ENCODE data around the gene PLA2G12A. TPM values are rescaled to one million over a fixed set of nuclear protein-coding genes. Genes with fewer than 3 reads are reported as not detected.

PLA2G12A gene
- total and polyA plus RNA-seq, 9 of the 15 experiments (the other 6 are each of a cell fraction or from before 2014, with no cell fraction given) = 24.2 to 226 (median 80.5) TPM

DNA sequence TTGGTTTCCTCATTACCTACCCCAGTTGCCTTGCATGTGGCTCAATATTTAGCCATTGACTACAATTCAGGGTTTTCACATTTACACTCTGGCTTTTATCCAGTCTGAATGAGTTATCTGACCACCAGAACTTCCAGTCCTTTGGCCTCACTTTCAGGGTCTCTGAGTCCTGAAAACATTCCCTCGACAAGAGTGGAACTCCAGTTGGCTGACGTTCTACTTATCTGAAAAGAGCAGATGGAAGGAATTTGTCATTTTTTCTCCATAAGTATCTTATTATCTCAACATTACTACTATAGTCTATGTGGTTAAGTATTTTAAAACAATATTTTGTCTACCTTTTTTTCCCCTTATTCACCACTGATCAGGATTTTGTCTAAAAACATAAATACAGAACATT is 21.4 kb downstream of the PLA2G12A start (continued):
- peak; percentile 17; the same call in 1 of the 2 replicates for TF ChIP-seq FOSL1 (tag; conservative IDR thresholded peaks at IDR 0.05)
- TF ChIP-seq RBM15 (IDR thresholded peaks at IDR 0.05; ENCODE audit: insufficient read depth, low read length) = no peak
- TF ChIP-seq SP1 (CRISPR knock-in tag; IDR thresholded peaks at IDR 0.05) = no peak
- TF ChIP-seq, protein P1, sequence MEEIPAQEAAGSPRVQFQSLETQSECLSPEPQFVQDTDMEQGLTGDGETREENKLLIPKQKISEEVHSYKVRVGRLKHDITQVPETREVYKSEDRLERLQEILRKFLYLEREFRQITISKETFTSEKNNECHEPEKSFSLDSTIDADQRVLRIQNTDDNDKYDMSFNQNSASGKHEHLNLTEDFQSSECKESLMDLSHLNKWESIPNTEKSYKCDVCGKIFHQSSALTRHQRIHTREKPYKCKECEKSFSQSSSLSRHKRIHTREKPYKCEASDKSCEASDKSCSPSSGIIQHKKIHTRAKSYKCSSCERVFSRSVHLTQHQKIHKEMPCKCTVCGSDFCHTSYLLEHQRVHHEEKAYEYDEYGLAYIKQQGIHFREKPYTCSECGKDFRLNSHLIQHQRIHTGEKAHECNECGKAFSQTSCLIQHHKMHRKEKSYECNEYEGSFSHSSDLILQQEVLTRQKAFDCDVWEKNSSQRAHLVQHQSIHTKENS (CRISPR knock-in tag; IDR thresholded peaks at IDR 0.05) = no peak
- TF ChIP-seq, protein P2, sequence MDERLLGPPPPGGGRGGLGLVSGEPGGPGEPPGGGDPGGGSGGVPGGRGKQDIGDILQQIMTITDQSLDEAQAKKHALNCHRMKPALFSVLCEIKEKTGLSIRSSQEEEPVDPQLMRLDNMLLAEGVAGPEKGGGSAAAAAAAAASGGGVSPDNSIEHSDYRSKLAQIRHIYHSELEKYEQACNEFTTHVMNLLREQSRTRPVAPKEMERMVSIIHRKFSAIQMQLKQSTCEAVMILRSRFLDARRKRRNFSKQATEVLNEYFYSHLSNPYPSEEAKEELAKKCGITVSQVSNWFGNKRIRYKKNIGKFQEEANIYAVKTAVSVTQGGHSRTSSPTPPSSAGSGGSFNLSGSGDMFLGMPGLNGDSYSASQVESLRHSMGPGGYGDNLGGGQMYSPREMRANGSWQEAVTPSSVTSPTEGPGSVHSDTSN (CRISPR knock-in tag; IDR thresholded peaks at IDR 0.05; ENCODE audit: low read depth) = no peak
- TF ChIP-seq, protein P2 (tag; conservative IDR thresholded peaks at IDR 0.05; ENCODE audit: low read depth) = no peak
- no peak for TF ChIP-seq PML (IDR thresholded peaks at IDR 0.05; ENCODE audit: low read length)
- no peak for TF ChIP-seq ZNF134 (CRISPR knock-in tag; conservative IDR thresholded peaks at IDR 0.05)
- peak; percentile 34 for TF ChIP-seq CBFA2T3 (IDR thresholded peaks at IDR 0.05)
- TF ChIP-seq HOXB6 (CRISPR knock-in tag; IDR thresholded peaks at IDR 0.05; ENCODE audit: borderline replicate concordance) = no peak
- TF ChIP-seq, protein P3, sequence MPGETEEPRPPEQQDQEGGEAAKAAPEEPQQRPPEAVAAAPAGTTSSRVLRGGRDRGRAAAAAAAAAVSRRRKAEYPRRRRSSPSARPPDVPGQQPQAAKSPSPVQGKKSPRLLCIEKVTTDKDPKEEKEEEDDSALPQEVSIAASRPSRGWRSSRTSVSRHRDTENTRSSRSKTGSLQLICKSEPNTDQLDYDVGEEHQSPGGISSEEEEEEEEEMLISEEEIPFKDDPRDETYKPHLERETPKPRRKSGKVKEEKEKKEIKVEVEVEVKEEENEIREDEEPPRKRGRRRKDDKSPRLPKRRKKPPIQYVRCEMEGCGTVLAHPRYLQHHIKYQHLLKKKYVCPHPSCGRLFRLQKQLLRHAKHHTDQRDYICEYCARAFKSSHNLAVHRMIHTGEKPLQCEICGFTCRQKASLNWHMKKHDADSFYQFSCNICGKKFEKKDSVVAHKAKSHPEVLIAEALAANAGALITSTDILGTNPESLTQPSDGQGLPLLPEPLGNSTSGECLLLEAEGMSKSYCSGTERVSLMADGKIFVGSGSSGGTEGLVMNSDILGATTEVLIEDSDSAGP (CRISPR knock-in tag; IDR thresholded peaks at IDR 0.05) = no peak
- TF ChIP-seq PTBP1 (IDR thresholded peaks at IDR 0.05; ENCODE audit: low read depth, low read length) = no peak
- TF ChIP-seq SMARCB1 (IDR thresholded peaks at IDR 0.05; ENCODE audit: insufficient read length, low read depth) = no peak
- no peak for TF ChIP-seq FOXJ2 (tag; IDR thresholded peaks at IDR 0.05)
- no peak for TF ChIP-seq FOXA3 (CRISPR knock-in tag; conservative IDR thresholded peaks at IDR 0.05 in 1 of 2, IDR thresholded peaks at IDR 0.05 in 1 of 2)
- TF ChIP-seq PURB (CRISPR knock-in tag; IDR thresholded peaks at IDR 0.05; ENCODE audit: low read depth) = no peak
- TF ChIP-seq, protein P4, sequence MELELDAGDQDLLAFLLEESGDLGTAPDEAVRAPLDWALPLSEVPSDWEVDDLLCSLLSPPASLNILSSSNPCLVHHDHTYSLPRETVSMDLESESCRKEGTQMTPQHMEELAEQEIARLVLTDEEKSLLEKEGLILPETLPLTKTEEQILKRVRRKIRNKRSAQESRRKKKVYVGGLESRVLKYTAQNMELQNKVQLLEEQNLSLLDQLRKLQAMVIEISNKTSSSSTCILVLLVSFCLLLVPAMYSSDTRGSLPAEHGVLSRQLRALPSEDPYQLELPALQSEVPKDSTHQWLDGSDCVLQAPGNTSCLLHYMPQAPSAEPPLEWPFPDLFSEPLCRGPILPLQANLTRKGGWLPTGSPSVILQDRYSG (tag; conservative IDR thresholded peaks at IDR 0.05; ENCODE audit: low read depth) = no peak
- no peak for TF ChIP-seq JUN (IDR thresholded peaks at IDR 0.05; ENCODE audit: borderline replicate concordance, low read depth, low read length)
- TF ChIP-seq JUN (CRISPR knock-in tag; IDR thresholded peaks at IDR 0.05; ENCODE audit: borderline replicate concordance) = no peak
- TF ChIP-seq ZNF551 (CRISPR knock-in tag; IDR thresholded peaks at IDR 0.05) = no peak
- no peak for TF ChIP-seq RUNX1 (IDR thresholded peaks at IDR 0.05; ENCODE audit: low read depth)
- TF ChIP-seq MCM3 (IDR thresholded peaks at IDR 0.05) = no peak

All from K562 (cell line).